ENCODE results near the gene ARHGEF17.

ARHGEF17 gene

DNA sequence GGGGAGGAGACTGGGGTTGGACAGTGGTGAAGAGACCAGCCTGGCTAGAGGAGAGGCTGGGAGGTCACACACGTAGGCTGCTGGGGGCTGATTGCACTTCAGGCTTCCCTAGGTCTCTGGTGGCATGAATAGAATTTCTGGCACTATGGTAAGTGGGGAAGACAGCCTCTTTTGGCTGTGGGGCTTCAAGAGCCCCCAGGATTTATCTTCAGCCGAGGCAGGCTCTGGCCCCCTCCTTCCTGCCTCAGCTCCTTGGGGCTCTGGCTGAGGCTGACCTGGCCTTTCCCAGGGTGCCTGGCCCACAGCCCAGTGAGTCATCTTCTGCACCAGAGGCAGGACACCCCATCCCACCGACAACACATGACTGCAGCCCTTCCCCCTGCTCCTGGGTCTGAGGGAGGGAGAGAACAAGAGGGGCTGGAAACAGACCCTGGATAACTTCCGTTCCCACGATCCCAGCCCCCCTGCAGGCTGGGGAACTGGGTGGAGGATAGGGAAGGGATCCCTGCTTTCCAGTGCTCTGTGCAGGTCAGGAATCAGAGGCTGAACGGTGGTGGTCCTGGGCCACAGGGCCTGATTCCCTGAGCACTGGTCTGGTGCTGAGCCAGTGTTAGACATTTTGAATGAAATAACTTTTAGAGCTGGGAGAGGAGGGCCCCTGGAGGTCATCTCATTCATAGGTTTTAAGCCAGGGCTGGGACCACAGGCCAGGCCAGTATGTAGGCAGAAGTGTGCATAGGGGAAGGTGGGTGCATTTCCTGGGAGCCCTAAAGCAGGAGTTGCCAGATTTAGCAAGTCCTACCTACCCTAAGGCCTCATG lies 26.5 kb downstream of the ARHGEF17 start:
- no peak for DNase-seq

- DNase-seq: peak; percentile 27
These were observed 27.3 kb downstream of the ARHGEF17 start for GRCh38 chr11:73335204-73335923.

DNA sequence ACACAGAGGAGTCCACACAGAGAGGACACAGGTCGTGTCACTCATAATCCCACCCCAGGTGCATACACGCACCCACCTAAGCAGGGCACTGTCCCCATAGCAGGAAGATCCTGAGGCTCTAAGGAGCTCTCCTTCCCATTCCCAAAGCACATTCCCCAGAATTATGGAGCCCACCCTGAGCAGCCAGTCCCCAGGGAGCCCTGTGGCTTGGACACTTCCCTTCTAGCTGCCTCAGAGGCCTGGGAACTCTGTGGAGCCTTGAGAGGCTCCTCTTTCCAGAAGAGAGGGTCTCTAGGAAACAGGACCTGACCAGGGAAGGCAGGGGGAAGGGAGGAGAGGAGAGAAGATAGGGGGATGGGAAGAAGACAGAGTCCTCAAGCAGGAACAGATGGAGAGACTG lies 29.8 kb downstream of the ARHGEF17 start:
- DNase-seq: no peak

- no peak for DNase-seq
These were observed 30.2 kb downstream of the ARHGEF17 start for GRCh38 chr11:73338279-73338678.

DNA sequence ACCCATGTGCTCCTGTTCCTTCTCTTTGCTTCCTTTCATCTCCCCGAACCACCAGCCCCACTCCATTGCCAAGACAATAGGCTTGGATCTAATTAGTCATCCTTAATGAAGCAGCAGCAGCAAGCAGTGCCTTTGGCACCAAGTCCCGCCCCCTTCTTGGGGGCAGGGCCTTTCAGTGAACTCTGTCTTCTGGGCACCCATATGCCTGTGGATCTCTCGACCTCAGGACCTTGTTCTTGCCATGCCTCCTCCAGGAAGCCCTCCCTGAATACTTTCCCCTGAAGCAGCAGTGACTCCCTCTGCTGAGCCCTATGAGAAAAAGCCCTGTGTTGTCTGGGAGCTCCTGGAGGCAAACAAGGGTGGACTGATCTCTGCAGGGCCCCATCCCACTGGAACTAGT lies 32.1 kb downstream of the ARHGEF17 start:
- no peak for DNase-seq

DNA sequence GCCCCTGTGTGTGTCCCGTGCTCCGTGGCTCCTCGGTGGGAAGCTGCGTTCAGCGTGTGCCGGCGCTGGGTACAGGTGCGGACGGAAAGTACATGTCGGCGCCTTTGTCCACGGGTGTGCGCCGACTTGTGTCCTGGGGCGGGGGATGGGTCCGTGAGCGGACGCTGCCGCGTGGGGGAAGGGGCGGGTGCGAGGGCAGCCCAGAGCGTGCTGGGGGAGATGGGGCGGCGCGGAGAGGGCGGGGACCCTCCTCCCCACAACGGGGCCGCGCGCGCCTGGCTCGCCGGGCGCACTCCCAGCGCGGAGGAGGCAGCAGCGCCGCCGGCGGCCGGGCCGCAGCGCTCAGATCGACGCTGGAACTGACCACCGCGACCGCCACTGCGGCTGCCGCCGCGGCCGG lies 34.6 kb downstream of the ARHGEF17 start:
- no peak for DNase-seq

DNA sequence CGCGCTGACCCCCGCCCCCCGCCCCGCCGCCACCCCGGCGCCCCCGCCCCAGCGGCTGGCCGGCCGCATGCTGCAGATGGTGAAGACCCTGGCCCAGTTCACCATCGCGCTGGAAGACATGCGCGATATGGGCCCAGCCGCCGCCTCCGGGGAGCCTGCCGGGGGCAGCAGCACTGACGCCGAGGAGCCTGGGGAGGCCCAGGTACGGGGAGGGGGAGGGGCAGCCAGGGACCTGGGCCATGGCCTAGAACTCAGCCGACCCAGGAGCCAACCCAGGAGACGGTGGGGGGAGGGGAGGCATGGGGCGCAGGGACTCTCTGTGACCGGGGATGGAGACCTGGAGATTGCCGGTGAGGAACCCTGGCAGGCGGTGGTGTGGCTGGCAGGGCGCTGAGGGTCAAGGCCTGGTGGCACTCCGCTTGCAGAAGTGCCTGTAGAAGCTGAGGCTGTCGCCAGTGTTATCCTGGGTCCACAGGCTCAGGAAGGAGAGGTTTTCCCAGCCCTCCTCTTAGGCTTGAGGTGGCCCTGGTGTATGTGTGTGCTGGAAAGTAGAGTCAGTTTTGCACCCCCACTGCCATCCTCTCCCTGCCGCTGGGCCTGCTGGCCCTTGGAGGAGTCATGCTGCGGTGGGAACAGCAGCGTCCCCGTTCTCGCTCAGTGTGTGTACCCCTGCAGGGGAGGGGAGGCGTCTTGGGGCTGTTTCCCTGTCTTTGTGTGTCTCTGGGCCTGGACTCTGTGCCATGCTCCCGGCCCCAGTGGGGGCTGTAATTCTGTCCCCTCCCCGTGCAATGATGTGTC lies 35.2 kb downstream of the ARHGEF17 start:
- DNase-seq: no peak

- DNase-seq: no peak
These were observed 36.1 kb downstream of the ARHGEF17 start for GRCh38 chr11:73344191-73344607.

GRCh38 chr11:73345481-73346160 lies 37.5 kb downstream of the ARHGEF17 start:
- no peak for DNase-seq

DNA sequence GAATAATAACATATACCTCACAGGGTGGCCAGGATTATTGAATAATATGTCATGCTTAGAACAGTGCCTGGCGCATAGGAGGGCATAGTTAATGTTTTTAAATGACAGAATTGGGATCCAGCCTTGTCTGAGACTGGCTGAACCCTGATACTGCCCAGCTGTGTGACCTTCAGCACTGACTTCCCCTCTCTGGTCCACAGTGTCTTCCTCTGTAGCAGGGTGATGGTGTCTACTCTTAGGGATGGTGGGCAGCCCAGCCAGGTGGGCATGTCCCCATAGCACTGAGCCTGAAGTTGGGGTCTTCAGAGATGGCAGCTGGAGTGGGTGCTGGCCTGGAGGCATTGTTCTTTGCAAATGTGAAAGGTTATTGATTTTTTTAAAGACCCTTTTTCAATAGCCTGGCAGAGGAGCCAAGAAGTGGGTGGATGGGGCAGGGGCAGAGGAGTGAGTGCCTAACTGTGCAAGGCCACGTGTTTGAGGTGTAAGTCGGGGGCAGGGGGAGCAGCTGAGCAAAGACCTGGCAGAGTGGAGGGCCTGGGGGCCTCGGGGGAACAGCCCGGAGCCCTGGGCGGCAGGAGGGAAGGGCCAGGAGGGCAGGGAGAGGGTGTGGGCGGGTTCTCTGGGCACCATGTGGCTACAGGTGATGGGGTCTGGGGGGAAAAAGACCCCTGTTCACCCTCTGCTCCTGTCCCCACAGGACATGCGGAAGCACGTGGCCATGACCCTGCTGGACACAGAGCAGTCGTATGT lies 38.3 kb downstream of the ARHGEF17 start:
- DNase-seq: no peak

DNA sequence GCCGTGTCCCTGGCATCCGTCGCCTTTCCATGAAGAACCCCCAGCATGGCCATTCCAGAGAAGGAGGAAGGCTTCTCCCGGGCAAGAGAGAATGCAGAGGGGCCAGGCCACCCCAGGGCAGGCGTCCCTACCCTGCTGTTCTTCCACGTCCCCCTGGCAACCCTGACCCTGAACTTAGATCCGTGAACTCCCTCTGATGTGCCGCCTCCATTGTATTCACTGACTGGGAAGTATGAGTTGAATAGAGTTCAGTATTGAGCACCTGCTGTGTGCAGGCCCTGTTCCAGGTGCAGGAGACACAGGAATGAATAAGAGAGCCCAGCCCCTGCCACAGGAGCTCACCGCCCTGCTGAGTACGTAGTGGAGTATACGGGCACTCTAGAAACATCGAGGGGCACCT lies 39.0 kb downstream of the ARHGEF17 start:
- no peak for DNase-seq

GRCh38 chr11:73348838-73349237 lies 40.8 kb downstream of the ARHGEF17 start:
- DNase-seq: no peak

DNA sequence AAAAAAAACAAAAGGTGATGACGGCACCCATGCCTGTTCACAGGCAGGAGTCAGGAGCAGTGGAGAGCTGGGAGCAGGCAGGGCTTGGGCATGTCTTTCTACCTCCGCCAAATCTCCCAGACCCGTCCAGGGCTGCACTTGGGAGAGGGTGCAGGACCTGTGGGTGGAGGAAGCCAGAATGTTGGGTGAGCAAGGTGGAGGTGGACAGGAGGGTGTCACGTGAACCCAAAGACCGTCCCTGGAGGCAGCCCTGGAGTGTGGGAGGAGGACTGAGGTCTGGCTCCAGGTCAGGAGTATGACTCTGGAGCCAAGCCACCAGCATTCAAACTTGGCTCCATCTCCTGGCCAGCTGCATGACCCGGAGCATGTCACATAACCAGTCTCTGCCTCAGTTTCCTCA lies 41.6 kb downstream of the ARHGEF17 start:
- DNase-seq: no peak

- DNase-seq: peak; percentile 28
These were observed 43.0 kb downstream of the ARHGEF17 start for GRCh38 chr11:73350908-73351636.

DNA sequence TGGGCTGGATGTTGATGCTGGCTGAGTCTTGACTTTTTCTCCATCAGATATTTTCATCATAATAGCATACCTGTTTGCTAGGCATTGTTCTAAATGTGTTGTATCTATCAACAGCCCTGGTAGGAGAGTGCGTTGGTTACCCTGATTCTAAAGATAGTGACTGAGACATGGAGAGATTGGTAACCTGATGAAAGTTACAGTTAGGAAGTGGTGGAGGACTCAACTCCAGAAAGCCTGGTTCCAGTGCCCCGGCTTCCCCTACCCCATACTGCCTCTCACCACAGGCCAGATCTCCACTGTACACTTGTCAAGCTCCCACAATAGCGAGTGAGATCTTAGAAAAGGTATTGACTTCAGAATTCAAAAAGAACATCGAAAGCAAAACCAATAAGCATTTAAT lies 45.3 kb downstream of the ARHGEF17 start:
- DNase-seq: no peak

DNA sequence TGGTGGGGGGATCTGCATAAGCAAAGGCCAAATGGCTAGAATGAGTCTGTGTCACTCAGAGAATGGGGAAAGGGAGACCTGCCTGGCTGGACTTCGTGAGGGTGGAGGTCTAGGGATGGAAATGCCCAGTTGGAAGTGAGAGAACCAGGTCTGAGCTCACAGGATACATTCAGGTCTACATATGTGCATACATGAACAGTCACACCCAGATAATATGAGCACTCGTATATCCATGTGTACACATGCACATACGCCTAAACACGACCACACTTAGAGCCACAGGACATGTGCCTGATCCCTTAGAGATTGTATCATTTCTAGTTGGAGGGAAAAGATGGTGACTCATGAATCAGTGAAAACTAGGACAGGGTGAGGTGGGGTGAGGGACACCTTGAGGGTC lies 47.0 kb downstream of the ARHGEF17 start:
- DNase-seq: no peak

DNA sequence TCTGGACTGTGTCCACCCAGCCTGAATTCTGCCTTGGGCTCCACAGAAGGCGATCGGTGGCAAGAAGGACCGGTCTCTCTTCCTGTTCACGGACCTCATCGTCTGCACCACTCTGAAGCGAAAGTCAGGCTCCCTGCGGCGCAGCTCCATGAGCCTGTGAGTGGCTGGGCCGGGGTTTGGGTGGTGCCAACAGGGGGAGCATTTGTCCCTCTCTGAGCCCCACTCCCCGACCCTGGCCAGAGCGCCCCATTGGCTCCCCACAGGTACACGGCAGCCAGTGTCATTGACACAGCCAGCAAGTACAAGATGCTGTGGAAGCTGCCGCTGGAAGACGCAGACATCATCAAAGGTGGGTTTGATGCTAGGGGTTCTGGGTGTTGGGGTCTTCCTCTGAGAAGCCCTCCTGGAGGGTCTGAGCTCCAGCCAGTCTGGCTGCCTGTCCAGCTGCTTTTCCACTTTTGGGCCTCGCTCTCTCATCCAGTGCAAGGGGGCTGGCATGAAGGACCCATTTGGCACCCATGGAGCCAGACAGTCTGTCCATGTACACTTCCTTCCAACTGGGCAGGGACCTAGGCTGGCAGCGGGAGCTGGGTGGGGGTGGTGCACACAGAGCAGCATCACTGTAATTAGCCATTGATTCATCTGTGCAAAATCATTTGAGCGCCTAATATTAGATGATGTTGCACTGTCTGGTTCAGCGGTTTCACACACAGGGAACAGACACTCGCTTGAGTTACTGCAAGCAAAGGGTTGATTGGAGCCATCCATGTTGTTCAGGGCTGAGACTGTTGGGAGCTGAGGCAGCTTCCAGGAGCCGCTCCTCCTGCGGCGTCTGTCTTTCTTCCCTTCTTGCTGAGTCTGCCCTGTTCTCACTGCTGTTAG lies 49.1 kb downstream of the ARHGEF17 start:
- DNase-seq: no peak

DNA sequence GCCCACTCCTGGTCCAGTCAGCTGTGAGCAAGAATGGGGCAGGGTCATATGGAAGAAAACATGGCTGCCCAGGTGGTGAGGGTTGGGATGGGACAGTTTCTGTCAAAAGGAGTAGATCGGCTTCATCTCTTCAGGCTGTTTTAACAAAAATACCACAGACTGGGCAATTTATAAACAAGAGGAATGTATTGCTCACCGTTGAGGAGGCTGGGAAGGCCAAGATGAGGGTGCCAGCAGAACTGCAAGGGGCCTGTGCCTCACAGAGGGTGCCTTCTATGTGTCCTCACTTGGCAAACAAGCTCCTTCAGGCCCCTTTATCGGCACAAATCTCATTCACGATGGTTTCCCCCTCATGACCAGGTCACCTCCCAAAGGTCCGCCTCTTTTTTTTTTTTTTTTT lies 50.0 kb downstream of the ARHGEF17 start:
- no peak for DNase-seq

DNA sequence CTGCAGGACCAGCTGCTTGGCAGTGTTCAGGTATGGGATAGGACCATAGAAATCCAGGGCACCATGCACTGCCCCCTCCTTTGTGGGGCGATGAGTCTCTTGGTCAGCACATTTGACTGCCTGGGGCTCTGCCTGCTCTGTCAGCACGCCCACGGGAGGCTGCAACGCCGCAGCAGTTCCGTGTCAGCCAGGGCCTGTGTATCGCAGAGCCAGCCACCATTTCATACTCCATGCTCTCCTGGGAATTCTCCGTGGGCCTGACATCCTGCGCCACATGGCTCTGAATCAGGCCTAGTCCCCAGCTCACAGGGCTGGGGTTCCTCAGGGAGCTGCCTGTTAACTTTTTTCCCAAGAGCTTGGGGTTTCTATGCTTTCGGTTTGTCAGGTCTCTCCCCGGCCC lies 51.3 kb downstream of the ARHGEF17 start:
- DNase-seq: no peak

DNA sequence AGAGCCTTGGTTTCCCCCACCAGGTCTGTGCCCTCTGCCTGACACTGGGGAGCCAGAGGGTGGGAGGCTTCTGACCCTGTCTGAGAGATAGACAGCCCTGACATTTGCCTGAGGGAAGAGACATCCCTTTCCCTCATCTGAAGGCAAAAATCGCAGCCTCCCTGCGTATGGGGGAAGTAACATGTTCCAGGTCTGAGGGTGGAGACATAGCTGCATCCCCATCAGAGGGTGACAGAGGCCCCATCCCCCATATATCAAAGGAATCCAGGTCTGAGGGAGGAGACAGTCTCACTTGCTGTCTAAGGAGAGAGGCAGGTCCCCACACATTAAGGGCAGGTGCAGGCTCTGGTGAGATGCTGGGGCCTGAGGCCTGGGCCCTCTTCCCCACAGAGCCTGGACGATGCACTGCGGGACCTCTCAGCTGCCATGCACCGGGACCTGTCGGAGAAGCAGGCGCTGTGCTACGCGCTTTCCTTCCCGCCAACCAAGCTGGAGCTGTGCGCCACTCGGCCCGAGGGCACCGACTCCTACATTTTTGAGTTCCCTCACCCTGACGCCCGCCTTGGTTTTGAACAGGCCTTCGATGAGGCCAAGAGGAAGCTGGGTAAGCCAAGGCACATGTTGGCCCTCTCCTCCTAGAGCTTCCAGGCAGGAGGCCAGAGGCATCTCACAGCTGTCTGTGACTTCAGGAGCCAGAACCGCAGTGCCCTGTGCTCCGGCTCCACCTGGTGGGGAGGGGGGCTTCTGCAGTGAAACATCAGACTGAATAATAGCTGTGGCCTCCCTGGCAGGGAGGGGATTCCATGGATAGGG lies 52.1 kb downstream of the ARHGEF17 start:
- no peak for DNase-seq

Data from NCI-H1417 treated with DMSO at 0.1 percent for 48 hours (cell line).